ENCODE data around the gene TGFA. TPM values are rescaled to one million over a fixed set of nuclear protein-coding genes. Genes with fewer than 3 reads are reported as not detected.

TGFA gene
- polyA plus RNA-seq, 4 donors = 6.3 to 10.7 (median 9.3) TPM

DNA sequence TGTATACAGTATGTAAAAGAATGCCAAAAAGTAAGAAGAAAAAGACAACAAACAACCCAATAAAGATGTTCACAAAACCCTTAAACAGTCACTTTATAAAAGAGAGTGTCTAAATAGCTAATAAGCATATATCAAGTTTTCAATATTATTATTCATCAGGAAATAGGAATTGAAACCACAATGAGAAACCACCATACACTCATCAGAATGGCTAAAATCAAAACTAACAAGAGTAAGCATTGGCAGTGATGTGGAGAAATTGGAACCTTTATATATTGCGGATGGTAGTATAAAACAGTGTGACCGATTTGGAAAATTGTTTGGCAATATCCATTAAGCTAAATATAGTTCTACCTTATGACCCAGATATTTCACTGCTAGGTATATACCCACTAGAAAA lies 20.5 kb upstream of the TGFA start:
- peaks cover 0 to 2% of the 10 kb centered on the region in 2 donors for H3K9me3 ChIP-seq (ENCODE audit: control insufficient read depth in 2 of 2, insufficient read depth in 1 of 2, low read depth in 1 of 2, low read length in 1 of 2)
- DNase-seq = no peak
- peaks cover 0 to 3% (median 0%) of the 10 kb centered on the region in 3 donors for H3K27me3 ChIP-seq (ENCODE audit: control insufficient read depth in 3 of 3, insufficient read depth in 3 of 3, low read length in 3 of 3)
- no peaks in the 10 kb centered on the region for H3K4me1 ChIP-seq (ENCODE audit: control insufficient read depth in 3 of 3, insufficient read depth in 2 of 3, low read depth in 1 of 3, low read length in 2 of 3)
- WGBS, 3 donors = 76 to 86% (median 81%) methylated on average over 2 of the region's 2 CpGs
- no peaks in the 10 kb centered on the region for H3K36me3 ChIP-seq (ENCODE audit: control insufficient read depth in 3 of 3, insufficient read depth in 2 of 3, low read depth in 1 of 3, low read length in 3 of 3)
- H3K27ac ChIP-seq (ENCODE audit: low read depth in 1 of 3, low read length in 2 of 3) = no peak overlapping the region
- H3K4me3 ChIP-seq (ENCODE audit: low read depth in 1 of 3, low read length in 3 of 3) = no peak overlapping the region
- no peak for FAIRE-seq

DNA sequence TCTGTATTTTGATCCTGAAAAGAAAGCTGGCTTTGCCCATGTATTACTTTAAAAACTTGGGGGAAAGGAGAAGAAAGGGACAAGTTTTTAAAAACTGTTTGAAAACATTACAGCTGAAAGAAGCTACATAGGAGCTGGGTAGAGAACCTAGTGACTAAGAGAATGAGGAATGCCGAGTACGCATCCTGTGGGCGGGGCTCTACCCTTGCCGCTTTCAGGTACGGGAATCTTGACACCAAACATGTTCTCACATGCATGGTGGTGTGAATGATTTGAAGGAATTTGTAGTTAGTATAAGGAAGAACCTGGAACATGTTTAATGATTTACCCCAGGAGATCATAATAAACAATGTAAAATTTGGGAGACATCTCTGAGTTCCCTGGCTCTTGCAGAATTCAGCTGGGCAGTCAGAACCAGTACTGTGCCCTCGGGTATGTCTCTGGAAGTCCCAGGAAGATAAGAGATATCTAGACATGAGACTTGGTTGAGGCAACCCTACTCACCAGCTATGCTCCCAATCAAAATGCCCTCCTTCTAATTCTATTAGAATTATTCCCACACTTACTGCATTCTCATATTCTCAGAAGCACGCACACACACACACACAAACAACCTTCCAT lies 16.5 kb upstream of the TGFA start:
- 64 to 70% (median 69%) methylated on average over 7 of the region's 7 CpGs for WGBS, 3 donors

DNA sequence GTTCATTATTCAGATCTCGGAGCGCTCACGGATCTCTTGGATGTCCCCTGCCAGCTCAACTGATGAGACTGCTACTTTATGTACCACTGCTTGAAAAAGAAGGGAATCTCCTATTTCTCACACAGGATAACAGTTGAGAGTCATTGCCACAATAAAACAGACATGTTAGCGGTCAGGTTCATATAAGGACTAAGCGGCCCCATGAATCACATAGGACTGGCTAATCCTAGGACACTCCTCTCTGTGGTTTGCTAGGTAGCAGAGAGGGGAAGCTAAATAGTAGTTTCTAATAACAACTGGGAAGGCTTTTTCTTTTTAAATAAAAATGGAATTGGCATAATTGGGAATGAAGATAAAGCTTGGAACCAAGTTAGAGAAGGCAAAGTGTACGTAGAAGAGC lies 15.9 kb upstream of the TGFA start:
- H3K27ac ChIP-seq (ENCODE audit: low read depth in 1 of 3, low read length in 2 of 3) = no peak overlapping the region
- DNase-seq = no peak
- no peak for FAIRE-seq

More for the DNA sequence above, 16.5 kb upstream of the TGFA start:
- no peaks in the 10 kb centered on the region for H3K9me3 ChIP-seq (ENCODE audit: control insufficient read depth in 2 of 2, insufficient read depth in 1 of 2, low read depth in 1 of 2, low read length in 1 of 2)
- FAIRE-seq = no peak
- H3K27ac ChIP-seq (ENCODE audit: low read depth in 1 of 3, low read length in 2 of 3) = no peak overlapping the region
- peaks cover 0 to 3% (median 0%) of the 10 kb centered on the region in 3 donors for H3K27me3 ChIP-seq (ENCODE audit: control insufficient read depth in 3 of 3, insufficient read depth in 3 of 3, low read length in 3 of 3)
- no peaks in the 10 kb centered on the region for H3K4me1 ChIP-seq (ENCODE audit: control insufficient read depth in 3 of 3, insufficient read depth in 2 of 3, low read depth in 1 of 3, low read length in 2 of 3)
- H3K4me3 ChIP-seq (ENCODE audit: low read depth in 1 of 3, low read length in 3 of 3) = no peak overlapping the region
- DNase-seq = no peak
- H3K36me3 ChIP-seq (ENCODE audit: control insufficient read depth in 3 of 3, insufficient read depth in 2 of 3, low read depth in 1 of 3, low read length in 3 of 3) = no peaks in the 10 kb centered on the region

DNA sequence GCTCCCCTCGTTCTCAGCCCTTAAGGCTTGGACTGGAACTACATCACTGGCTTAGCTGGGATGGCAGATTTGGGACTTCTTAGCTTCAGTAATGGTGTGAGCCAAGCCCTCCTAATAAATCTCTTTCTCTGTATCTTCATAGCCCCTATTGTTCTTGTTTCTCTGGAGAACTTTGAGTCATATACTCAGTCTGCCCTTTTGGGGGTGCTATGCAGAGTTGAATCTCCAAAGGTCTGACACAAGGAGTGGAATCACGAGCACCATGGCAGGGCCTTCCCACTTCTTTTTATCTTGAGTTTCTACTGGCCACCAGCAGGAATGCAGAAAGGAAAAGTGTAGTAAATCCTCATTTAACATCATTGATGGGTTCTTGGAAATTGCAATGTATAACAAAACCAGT lies 13.3 kb upstream of the TGFA start:
- H3K4me1 ChIP-seq (ENCODE audit: control insufficient read depth in 3 of 3, insufficient read depth in 2 of 3, low read depth in 1 of 3, low read length in 2 of 3) = no peaks in the 10 kb centered on the region
- WGBS, 3 donors = 77 to 92% (median 83%) methylated on average over 2 of the region's 2 CpGs
- H3K27ac ChIP-seq (ENCODE audit: low read depth in 1 of 3, low read length in 2 of 3) = no peak overlapping the region
- H3K4me3 ChIP-seq (ENCODE audit: low read depth in 1 of 3, low read length in 3 of 3) = no peak overlapping the region
- DNase-seq = no peak
- FAIRE-seq = no peak
- no peaks in the 10 kb centered on the region for H3K9me3 ChIP-seq (ENCODE audit: control insufficient read depth in 2 of 2, insufficient read depth in 1 of 2, low read depth in 1 of 2, low read length in 1 of 2)
- no peaks in the 10 kb centered on the region for H3K36me3 ChIP-seq (ENCODE audit: control insufficient read depth in 3 of 3, insufficient read depth in 2 of 3, low read depth in 1 of 3, low read length in 3 of 3)
- H3K27me3 ChIP-seq (ENCODE audit: control insufficient read depth in 3 of 3, insufficient read depth in 3 of 3, low read length in 3 of 3) = no peaks in the 10 kb centered on the region

More for the DNA sequence above, 15.9 kb upstream of the TGFA start:
- H3K27me3 ChIP-seq (ENCODE audit: control insufficient read depth in 3 of 3, insufficient read depth in 3 of 3, low read length in 3 of 3) = peaks cover 0 to 3% (median 0%) of the 10 kb centered on the region in 3 donors
- no peaks in the 10 kb centered on the region for H3K9me3 ChIP-seq (ENCODE audit: control insufficient read depth in 2 of 2, insufficient read depth in 1 of 2, low read depth in 1 of 2, low read length in 1 of 2)
- no peak overlapping the region for H3K4me3 ChIP-seq (ENCODE audit: low read depth in 1 of 3, low read length in 3 of 3)
- no peaks in the 10 kb centered on the region for H3K36me3 ChIP-seq (ENCODE audit: control insufficient read depth in 3 of 3, insufficient read depth in 2 of 3, low read depth in 1 of 3, low read length in 3 of 3)
- WGBS, 3 donors = 86 to 95% (median 94%) methylated on average over 6 of the region's 6 CpGs
- no peaks in the 10 kb centered on the region for H3K4me1 ChIP-seq (ENCODE audit: control insufficient read depth in 3 of 3, insufficient read depth in 2 of 3, low read depth in 1 of 3, low read length in 2 of 3)

DNA sequence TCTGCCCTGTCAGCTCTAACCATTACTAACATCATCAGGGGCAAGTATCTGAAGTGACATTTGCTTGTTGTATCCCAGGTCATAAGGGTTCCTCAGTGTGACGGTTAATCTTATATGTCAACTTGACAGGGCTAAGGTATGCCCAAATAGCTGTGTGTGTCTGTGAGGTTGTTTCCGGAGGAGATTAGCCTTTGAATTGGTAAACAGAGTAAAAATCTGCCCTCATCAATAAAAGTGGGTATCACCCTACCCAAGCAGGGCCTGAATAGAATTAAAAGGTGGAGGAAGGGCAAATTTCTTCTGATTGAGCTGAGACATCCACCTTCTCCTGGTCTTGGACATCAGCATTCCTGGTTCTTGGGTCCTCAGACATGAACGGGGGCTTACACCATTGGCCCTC lies 12.8 kb upstream of the TGFA start:
- FAIRE-seq = no peak
- Histone ChIP-seq H3K27me3 (ENCODE audit: control insufficient read depth in 3 of 3, insufficient read depth in 3 of 3, low read length in 3 of 3) (no peaks in the 10 kb centered on the region), H3K4me1 (ENCODE audit: control insufficient read depth in 3 of 3, insufficient read depth in 2 of 3, low read depth in 1 of 3, low read length in 2 of 3) (no peaks in the 10 kb centered on the region), H3K9me3 (ENCODE audit: control insufficient read depth in 2 of 2, insufficient read depth in 1 of 2, low read depth in 1 of 2, low read length in 1 of 2) (no peaks in the 10 kb centered on the region), H3K36me3 (ENCODE audit: control insufficient read depth in 3 of 3, insufficient read depth in 2 of 3, low read depth in 1 of 3, low read length in 3 of 3) (no peaks in the 10 kb centered on the region), H3K27ac (ENCODE audit: low read depth in 1 of 3, low read length in 2 of 3) (no peak overlapping the region), H3K4me3 (ENCODE audit: low read depth in 1 of 3, low read length in 3 of 3) (no peak overlapping the region)
- WGBS, 3 donors = 89 to 92% (median 90%) methylated on average over 3 of the region's 3 CpGs
- DNase-seq = no peak

DNA sequence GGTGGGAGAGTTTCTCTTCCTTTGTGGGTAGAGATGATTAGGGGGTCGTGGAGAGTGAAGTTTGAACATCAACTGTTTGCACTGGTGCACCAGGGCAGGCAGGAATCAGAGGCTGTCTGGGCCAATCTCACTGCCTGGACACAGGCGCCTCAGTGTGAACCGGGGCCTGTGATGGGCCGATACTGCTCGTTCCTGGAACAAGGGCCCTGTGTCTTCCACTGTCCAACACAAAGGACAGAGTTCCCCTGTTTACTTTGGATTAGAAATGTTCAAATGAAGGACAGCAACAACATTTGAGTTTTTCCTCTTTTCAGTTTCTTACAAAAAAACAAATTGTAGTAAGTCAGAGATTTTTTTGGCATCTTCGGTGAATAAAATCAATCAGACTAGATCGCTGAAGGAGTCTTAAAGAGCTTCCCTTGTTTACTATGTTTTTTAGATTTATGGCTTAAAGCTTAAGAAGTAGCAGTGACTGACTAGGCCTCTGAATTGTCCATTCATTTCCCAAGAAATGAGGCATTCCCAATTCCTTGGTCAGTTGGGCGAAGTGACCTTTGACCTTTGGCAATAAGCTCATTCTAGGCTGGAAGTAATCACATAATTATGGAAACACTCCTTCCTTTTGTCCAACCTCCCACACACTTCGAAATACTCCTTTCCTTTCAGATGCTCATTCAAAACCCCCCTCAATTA lies 11.6 kb upstream of the TGFA start:
- DNase-seq (no peak), FAIRE-seq (no peak)
- Histone ChIP-seq H3K36me3 (ENCODE audit: control insufficient read depth in 3 of 3, insufficient read depth in 2 of 3, low read depth in 1 of 3, low read length in 3 of 3) (no peaks in the 10 kb centered on the region), H3K9me3 (ENCODE audit: control insufficient read depth in 2 of 2, insufficient read depth in 1 of 2, low read depth in 1 of 2, low read length in 1 of 2) (no peaks in the 10 kb centered on the region), H3K27ac (ENCODE audit: low read depth in 1 of 3, low read length in 2 of 3) (no peak overlapping the region), H3K4me1 (ENCODE audit: control insufficient read depth in 3 of 3, insufficient read depth in 2 of 3, low read depth in 1 of 3, low read length in 2 of 3) (no peaks in the 10 kb centered on the region), H3K4me3 (ENCODE audit: low read depth in 1 of 3, low read length in 3 of 3) (no peak overlapping the region), H3K27me3 (ENCODE audit: control insufficient read depth in 3 of 3, insufficient read depth in 3 of 3, low read length in 3 of 3) (no peaks in the 10 kb centered on the region)
- 76 to 83% (median 79%) methylated on average over 9 of the region's 9 CpGs for WGBS, 3 donors

DNA sequence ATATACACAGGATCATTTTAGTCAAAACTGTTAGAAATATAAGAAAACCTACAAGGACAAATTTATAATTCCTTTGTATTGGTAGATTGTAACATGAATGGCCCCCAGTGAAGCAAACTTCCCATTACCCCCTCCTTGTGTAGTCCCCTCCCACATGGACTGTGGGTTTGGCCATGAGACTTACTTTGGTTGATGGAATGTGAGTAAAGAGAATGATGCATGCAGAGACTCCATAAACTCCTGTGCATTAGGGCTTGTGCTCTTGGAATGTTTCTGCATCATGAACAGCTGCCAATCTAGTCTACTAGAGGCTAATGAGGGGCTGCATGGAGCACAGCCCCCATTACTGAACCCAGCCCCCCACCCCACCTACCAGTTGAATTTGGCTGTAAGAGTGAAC lies 8.3 kb upstream of the TGFA start:
- Histone ChIP-seq H3K27ac (ENCODE audit: low read depth in 1 of 3, low read length in 2 of 3) (no peak overlapping the region), H3K9me3 (ENCODE audit: control insufficient read depth in 2 of 2, insufficient read depth in 1 of 2, low read depth in 1 of 2, low read length in 1 of 2) (no peaks in the 10 kb centered on the region), H3K4me1 (ENCODE audit: control insufficient read depth in 3 of 3, insufficient read depth in 2 of 3, low read depth in 1 of 3, low read length in 2 of 3) (peaks cover 0 to 9% (median 0%) of the 10 kb centered on the region in 3 donors), H3K27me3 (ENCODE audit: control insufficient read depth in 3 of 3, insufficient read depth in 3 of 3, low read length in 3 of 3) (no peaks in the 10 kb centered on the region), H3K4me3 (ENCODE audit: low read depth in 1 of 3, low read length in 3 of 3) (no peak overlapping the region), H3K36me3 (ENCODE audit: control insufficient read depth in 3 of 3, insufficient read depth in 2 of 3, low read depth in 1 of 3, low read length in 3 of 3) (no peaks in the 10 kb centered on the region)
- FAIRE-seq = no peak
- DNase-seq = no peak

DNA sequence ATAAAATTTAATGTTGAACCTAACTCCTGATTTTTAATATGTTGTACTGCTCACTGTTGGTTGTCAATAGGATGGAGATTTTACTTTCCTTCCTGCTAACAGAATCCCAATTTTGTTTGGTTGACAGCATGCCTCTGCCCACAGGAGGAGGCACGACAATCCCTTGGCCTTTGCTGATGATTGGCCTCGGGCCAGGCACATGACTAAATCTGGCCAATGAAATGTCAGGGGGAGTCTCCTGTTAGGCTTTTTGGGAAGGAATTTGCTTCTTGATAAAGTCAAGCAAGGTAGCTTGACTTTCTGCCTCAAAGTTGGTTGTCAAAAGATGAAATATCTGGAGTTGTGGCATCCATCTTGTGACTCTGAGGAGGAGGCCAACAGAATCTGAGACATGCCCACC lies 6.8 kb upstream of the TGFA start:
- Histone ChIP-seq H3K27ac (ENCODE audit: low read depth in 1 of 3, low read length in 2 of 3) (no peak overlapping the region), H3K36me3 (ENCODE audit: control insufficient read depth in 3 of 3, insufficient read depth in 2 of 3, low read depth in 1 of 3, low read length in 3 of 3) (no peaks in the 10 kb centered on the region), H3K27me3 (ENCODE audit: control insufficient read depth in 3 of 3, insufficient read depth in 3 of 3, low read length in 3 of 3) (no peaks in the 10 kb centered on the region), H3K9me3 (ENCODE audit: control insufficient read depth in 2 of 2, insufficient read depth in 1 of 2, low read depth in 1 of 2, low read length in 1 of 2) (no peaks in the 10 kb centered on the region), H3K4me3 (ENCODE audit: low read depth in 1 of 3, low read length in 3 of 3) (no peak overlapping the region), H3K4me1 (ENCODE audit: control insufficient read depth in 3 of 3, insufficient read depth in 2 of 3, low read depth in 1 of 3, low read length in 2 of 3) (peaks cover 0 to 11% (median 2%) of the 10 kb centered on the region in 3 donors)
- WGBS, 3 donors = 80 to 82% (median 82%) methylated on average over 2 of the region's 2 CpGs
- no peak for DNase-seq
- FAIRE-seq = no peak

Data from small intestine (tissue), 7 donors.